ENCODE measurements around the gene AMACR. TPM values are rescaled to one million over a fixed set of nuclear protein-coding genes. Genes with fewer than 3 reads are reported as not detected.

Gene AMACR
- total RNA-seq, 2 donors from 2014 or later, result 7.3 to 8.4 TPM

GRCh38 chr5:33994845-33995244 is 13.0 kb downstream of the AMACR start:
- Histone ChIP-seq H3K9me3 (no peaks in the 10 kb centered on the region), H3K27ac (no peak overlapping the region), H3K36me3 (peaks cover 2% of the 10 kb centered on the region), H3K4me1 (ENCODE audit: control insufficient read depth in 1 of 2, low read depth in 2 of 2) (peaks cover 0 to 6% of the 10 kb centered on the region in 2 donors), H3K4me3 (no peak overlapping the region), H3K27me3 (replicated peaks; ENCODE audit: insufficient read depth) (no peaks in the 10 kb centered on the region)
- DNase-seq (ENCODE audit: low spot score), result no peak
- ATAC-seq (ENCODE audit: insufficient number of reproducible peaks, low FRiP score, low read depth), result no peak
- TF ChIP-seq CTCF (IDR thresholded peaks at IDR 0.05), result no peak

- no peak overlapping the region for H3K27ac ChIP-seq
- no peak for TF ChIP-seq CTCF (IDR thresholded peaks at IDR 0.05)
- peaks cover 15% of the 10 kb centered on the region for H3K36me3 ChIP-seq
- H3K27me3 ChIP-seq (replicated peaks; ENCODE audit: insufficient read depth), result no peaks in the 10 kb centered on the region
- H3K9me3 ChIP-seq, result no peaks in the 10 kb centered on the region
- peaks cover 0 to 6% of the 10 kb centered on the region in 2 donors for H3K4me1 ChIP-seq (ENCODE audit: control insufficient read depth in 1 of 2, low read depth in 2 of 2)
- ATAC-seq (ENCODE audit: insufficient number of reproducible peaks, low FRiP score, low read depth) (no peak), DNase-seq (ENCODE audit: low spot score) (no peak)
- H3K4me3 ChIP-seq, result no peak overlapping the region
Observed at GRCh38 chr5:33992864-33993263, 15.0 kb downstream of the AMACR start.

GRCh38 chr5:33985447-33985846 is 22.4 kb downstream of the AMACR start:
- no peak for TF ChIP-seq CTCF (IDR thresholded peaks at IDR 0.05)
- Histone ChIP-seq H3K9me3 (no peaks in the 10 kb centered on the region), H3K4me1 (ENCODE audit: control insufficient read depth in 1 of 2, low read depth in 2 of 2) (no peaks in the 10 kb centered on the region), H3K27me3 (replicated peaks; ENCODE audit: insufficient read depth) (no peaks in the 10 kb centered on the region), H3K27ac (no peak overlapping the region), H3K36me3 (peaks cover 15% of the 10 kb centered on the region), H3K4me3 (no peak overlapping the region)
- DNase-seq (ENCODE audit: low spot score) (no peak), ATAC-seq (ENCODE audit: insufficient number of reproducible peaks, low FRiP score, low read depth) (no peak)

GRCh38 chr5:33984671-33985124 is 23.2 kb downstream of the AMACR start, which contains the start of gene SLC45A2:
TSS of gene SLC45A2 (minus strand) at chr5:33984693. CDS start at chr5:33984583, 110 bp downstream.
- Histone ChIP-seq H3K4me1 (ENCODE audit: control insufficient read depth in 1 of 2, low read depth in 2 of 2) (no peaks in the 10 kb centered on the region), H3K27ac (no peak within 1 kb of the TSS), H3K36me3 (peaks cover 15% of the 10 kb centered on the region), H3K27me3 (replicated peaks; ENCODE audit: insufficient read depth) (no peaks in the 10 kb centered on the region), H3K9me3 (no peaks in the 10 kb centered on the region), H3K4me3 (no peak within 1 kb of the TSS)
- ATAC-seq (ENCODE audit: insufficient number of reproducible peaks, low FRiP score, low read depth) (no peak), DNase-seq (ENCODE audit: low spot score) (no peak)
- no peak for TF ChIP-seq CTCF (IDR thresholded peaks at IDR 0.05)

- Histone ChIP-seq H3K27me3 (replicated peaks; ENCODE audit: insufficient read depth) (no peaks in the 10 kb centered on the region), H3K4me1 (ENCODE audit: control insufficient read depth in 1 of 2, low read depth in 2 of 2) (no peaks in the 10 kb centered on the region), H3K4me3 (no peak overlapping the region), H3K27ac (no peak overlapping the region), H3K36me3 (peaks cover 15% of the 10 kb centered on the region), H3K9me3 (no peaks in the 10 kb centered on the region)
- DNase-seq (ENCODE audit: low spot score), result no peak
- no peak for TF ChIP-seq CTCF (IDR thresholded peaks at IDR 0.05)
- no peak for ATAC-seq (ENCODE audit: insufficient number of reproducible peaks, low FRiP score, low read depth)
Observed at GRCh38 chr5:33984178-33984577, 23.7 kb downstream of the AMACR start.
